ENCODE results near the gene TDRD10. TPM values are rescaled to one million over a fixed set of nuclear protein-coding genes. Genes with fewer than 3 reads are reported as not detected.
"Not testable (repeated sequence)": the region's sequence is repeated elsewhere in the genome, so short reads cannot be mapped to it uniquely, and the experiment has no call there.

TDRD10 gene
- total and polyA plus RNA-seq, 2 experiments from 2014 or later = not detected

DNA sequence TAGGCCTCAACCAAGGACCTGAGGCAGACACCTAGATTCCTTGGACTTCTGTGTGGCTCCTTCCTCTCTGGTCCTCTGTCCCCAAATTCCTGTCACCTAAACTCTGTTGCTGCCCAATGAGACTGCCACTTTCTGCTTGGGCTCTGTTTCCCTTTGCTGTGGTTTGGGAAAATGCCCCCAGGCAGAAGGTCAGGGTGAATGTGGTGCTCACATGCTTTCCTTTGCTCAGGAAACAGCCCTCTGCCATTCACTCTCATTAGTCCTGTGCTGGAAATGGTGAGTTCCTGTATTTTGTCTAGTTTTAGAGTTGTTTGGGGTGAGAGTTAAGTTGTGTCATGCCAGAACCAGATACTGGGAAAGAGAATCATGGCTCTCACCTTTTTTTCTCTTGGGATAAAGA, 22.9 kb downstream of the TDRD10 start:
- no peaks in the 10 kb centered on the region for H3K79me2 ChIP-seq (ENCODE audit: insufficient read depth)
- in situ Hi-C loops (cut with MboI) = loop anchor here (5.0 kb wide), 1 partner anchor 38 kb away; no protein-coding TSS in a partner anchor
- no peaks in the 10 kb centered on the region for H4K20me1 ChIP-seq (ENCODE audit: insufficient read depth)
- no peaks in the 10 kb centered on the region for H3K36me3 ChIP-seq (ENCODE audit: low read depth)
- H2AFZ ChIP-seq = no peak overlapping the region
- peaks cover 9% of the 10 kb centered on the region for H3K27me3 ChIP-seq (replicated peaks; ENCODE audit: insufficient read depth)
- H3K4me3 ChIP-seq = no peak overlapping the region
- no peak overlapping the region for H3K4me2 ChIP-seq (ENCODE audit: unreplicated experiment)
- no peaks in the 10 kb centered on the region for H3K4me1 ChIP-seq (ENCODE audit: insufficient read depth)
- TF ChIP-seq EZH2phosphoT487 (IDR thresholded peaks at IDR 0.05; ENCODE audit: insufficient read depth, low read depth) (no peak), EZH2 (IDR thresholded peaks at IDR 0.05; ENCODE audit: insufficient read depth, poor library complexity, severe bottlenecking) (no peak)
- DNase-seq = no peak
- no peak overlapping the region for H3K27ac ChIP-seq
- no peaks in the 10 kb centered on the region for H3K9me3 ChIP-seq (ENCODE audit: low read depth)
- H3K9ac ChIP-seq = no peak overlapping the region
- no peaks in the 10 kb centered on the region for H3F3A ChIP-seq (ENCODE audit: insufficient read depth)
- H3K9me2 ChIP-seq (ENCODE audit: insufficient read depth) = no peaks in the 10 kb centered on the region

DNA sequence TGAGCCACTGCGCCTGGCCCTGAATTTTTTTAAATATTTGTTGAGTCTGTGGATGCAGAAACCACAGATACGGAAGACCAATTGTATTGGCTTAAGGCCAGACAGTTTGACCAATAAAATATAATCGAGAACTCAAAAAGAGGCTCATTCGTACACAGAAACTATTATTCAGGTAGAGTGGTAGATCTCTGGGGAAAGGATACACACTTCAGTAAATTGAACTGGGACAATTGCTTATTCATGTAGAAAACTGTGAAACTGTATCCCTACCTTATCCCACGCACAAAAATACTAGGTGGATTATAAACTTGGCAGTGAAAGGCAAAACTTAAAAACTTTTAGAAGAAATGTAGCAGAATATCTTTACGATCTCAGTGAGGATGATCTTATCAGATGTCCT, 25.2 kb downstream of the TDRD10 start:
- H3K4me2 ChIP-seq (ENCODE audit: unreplicated experiment) = no peak overlapping the region
- TF ChIP-seq EZH2 (IDR thresholded peaks at IDR 0.05; ENCODE audit: insufficient read depth, poor library complexity, severe bottlenecking) (no peak), EZH2phosphoT487 (IDR thresholded peaks at IDR 0.05; ENCODE audit: insufficient read depth, low read depth) (no peak)
- H3K36me3 ChIP-seq (ENCODE audit: low read depth) = no peaks in the 10 kb centered on the region
- H3K27ac ChIP-seq = no peak overlapping the region
- 68 to 71% methylated on average over 6 of the region's 6 CpGs for WGBS, 2 experiments (ENCODE audit: low coverage in 1 of 2, low lambda C conversion rate in 2 of 2, missing lambda C conversion rate in 2 of 2)
- no peak for DNase-seq
- no peaks in the 10 kb centered on the region for H3K9me2 ChIP-seq (ENCODE audit: insufficient read depth)
- no peaks in the 10 kb centered on the region for H4K20me1 ChIP-seq (ENCODE audit: insufficient read depth)
- no peaks in the 10 kb centered on the region for H3F3A ChIP-seq (ENCODE audit: insufficient read depth)
- H3K9me3 ChIP-seq (ENCODE audit: low read depth) = no peaks in the 10 kb centered on the region
- no peaks in the 10 kb centered on the region for H3K79me2 ChIP-seq (ENCODE audit: insufficient read depth)
- no peak overlapping the region for H3K9ac ChIP-seq
- no peaks in the 10 kb centered on the region for H3K4me1 ChIP-seq (ENCODE audit: insufficient read depth)
- H3K27me3 ChIP-seq (replicated peaks; ENCODE audit: insufficient read depth) = peaks cover 6% of the 10 kb centered on the region; the same call in 1 of the 2 replicates
- H3K4me3 ChIP-seq = no peak overlapping the region
- in situ Hi-C loops (cut with MboI) = loop anchor here (5.0 kb wide), 1 partner anchor 40 kb away; no protein-coding TSS in a partner anchor
- no peak overlapping the region for H2AFZ ChIP-seq

DNA sequence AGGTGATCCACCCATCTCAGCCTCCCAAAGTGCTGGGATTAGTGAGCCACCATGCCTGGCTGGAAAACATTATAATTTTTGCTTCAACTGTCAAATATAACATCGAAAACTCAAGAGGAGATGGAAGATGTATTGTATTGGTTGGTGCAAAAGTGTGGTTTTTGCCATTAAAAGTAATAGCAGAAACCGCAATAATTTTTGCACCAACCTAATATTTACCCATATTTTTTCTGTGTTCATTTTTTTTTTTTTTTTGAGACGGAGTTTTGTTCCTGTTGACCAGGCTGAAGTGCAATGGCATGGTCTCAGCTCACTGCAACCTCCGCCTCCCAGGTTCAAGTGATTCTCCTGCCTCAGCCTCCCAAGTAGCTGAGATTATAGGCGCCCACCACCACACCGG, 27.3 kb downstream of the TDRD10 start:
- TF ChIP-seq EZH2 (IDR thresholded peaks at IDR 0.05; ENCODE audit: insufficient read depth, poor library complexity, severe bottlenecking) = no peak
- TF ChIP-seq EZH2phosphoT487 (IDR thresholded peaks at IDR 0.05; ENCODE audit: insufficient read depth, low read depth) = no peak
- Histone ChIP-seq H4K20me1 (ENCODE audit: insufficient read depth) (no peaks in the 10 kb centered on the region), H2AFZ (no peak overlapping the region), H3K9me3 (ENCODE audit: low read depth) (no peaks in the 10 kb centered on the region), H3K4me1 (ENCODE audit: insufficient read depth) (no peaks in the 10 kb centered on the region), H3K79me2 (ENCODE audit: insufficient read depth) (no peaks in the 10 kb centered on the region), H3K27ac (no peak overlapping the region), H3K4me3 (no peak overlapping the region), H3K9ac (no peak overlapping the region), H3K27me3 (replicated peaks; ENCODE audit: insufficient read depth) (peaks cover 4% of the 10 kb centered on the region; the same call in 1 of the 2 replicates), H3K4me2 (ENCODE audit: unreplicated experiment) (no peak overlapping the region), H3K9me2 (ENCODE audit: insufficient read depth) (no peaks in the 10 kb centered on the region), H3K36me3 (ENCODE audit: low read depth) (no peaks in the 10 kb centered on the region), H3F3A (ENCODE audit: insufficient read depth) (no peaks in the 10 kb centered on the region)
- DNase-seq = no peak
- in situ Hi-C loops (cut with MboI) = loop anchor here (5.0 kb wide), 1 partner anchor 42 kb away; no protein-coding TSS in a partner anchor
- WGBS, 2 experiments (ENCODE audit: low coverage in 1 of 2, low lambda C conversion rate in 2 of 2, missing lambda C conversion rate in 2 of 2) = 80 to 87% methylated on average over 6 of the region's 6 CpGs

DNA sequence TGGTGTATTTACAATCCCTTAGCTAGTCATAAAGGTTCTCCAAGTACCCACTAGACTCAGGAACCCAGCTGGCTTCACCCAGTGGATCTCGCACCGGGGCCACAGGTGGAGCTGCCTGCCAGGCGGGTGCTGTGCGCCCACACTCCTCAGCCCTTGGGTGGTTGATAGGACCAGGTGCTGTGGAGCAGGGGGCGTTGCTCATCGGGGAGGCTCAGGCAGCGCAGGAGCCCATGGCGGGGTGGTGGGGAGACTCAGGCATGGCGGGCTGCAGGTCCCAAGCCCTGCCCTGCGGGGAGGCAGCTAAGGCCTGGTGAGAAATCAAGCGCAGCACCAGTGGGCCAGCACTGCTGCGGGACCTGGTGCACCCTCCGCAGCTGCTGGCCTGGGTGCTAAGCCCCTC, 29.9 kb downstream of the TDRD10 start:
- H3F3A ChIP-seq (ENCODE audit: insufficient read depth); DNase-seq; H3K79me2 ChIP-seq (ENCODE audit: insufficient read depth); H3K9ac ChIP-seq; H3K9me3 ChIP-seq (ENCODE audit: low read depth); H3K36me3 ChIP-seq (ENCODE audit: low read depth); in situ Hi-C loops (cut with MboI); H2AFZ ChIP-seq; H4K20me1 ChIP-seq (ENCODE audit: insufficient read depth); H3K9me2 ChIP-seq (ENCODE audit: insufficient read depth); H3K4me3 ChIP-seq; H3K4me2 ChIP-seq (ENCODE audit: unreplicated experiment); H3K27ac ChIP-seq; H3K4me1 ChIP-seq (ENCODE audit: insufficient read depth): not testable (repeated sequence)
- 91 to 94% methylated on average over 10 to 11 of the region's 13 CpGs for WGBS, 2 experiments (ENCODE audit: low coverage in 1 of 2, low lambda C conversion rate in 2 of 2, missing lambda C conversion rate in 2 of 2)
- H3K27me3 ChIP-seq (replicated peaks; ENCODE audit: insufficient read depth) = peaks cover 26% of the 10 kb centered on the region

Data from GM23248 (cell line).